Stomach (tissue), 9 donors: Measurements from ENCODE around the gene HSF4. TPM values are rescaled to one million over a fixed set of nuclear protein-coding genes. Genes with fewer than 3 reads are reported as not detected.
A peak's percentile ranks its signal among the peaks of the same experiment; 100 is the strongest.

Source experiments
- DNase-seq, 2 donors: peaks; one replicate each; pipeline versions ENCODE4 v3.0.0 to v3.0.0-alpha.2; 2013 to 2019
- H3K27ac ChIP-seq, 5 donors: fragments of 200-600 bp in 4 of 5; sonication (generic) in 4 of 5; one replicate each; pipeline ENCODE4 v1.5.1; 2013 to 2019; ENCODE audit warnings: mild to moderate bottlenecking in 1 of 5, moderate library complexity in 1 of 5
- H3K27me3 ChIP-seq, 3 donors: fragments of 200-600 bp; sonication (generic); one replicate each; pipeline ENCODE4 v1.5.1; 2017 to 2019; ENCODE audit warnings: mixed run types in 1 of 3
- H3K36me3 ChIP-seq, 4 donors: fragments of 200-600 bp; sonication (generic); 1 replicate in 3 of 4; 2 replicates in 1 of 4; pipeline ENCODE4 v1.5.1; 2016 to 2019
- H3K4me1 ChIP-seq, 4 donors: fragments of 200-600 bp; sonication (generic); one replicate each; pipeline ENCODE4 v1.5.1; 2016 to 2019
- H3K4me3 ChIP-seq, 4 donors: fragments of 200-600 bp; sonication (generic) in 3 of 4; one replicate each; pipeline ENCODE4 v1.5.1; 2016 to 2019; ENCODE audit warnings: mild to moderate bottlenecking in 1 of 4
- H3K9me3 ChIP-seq, 4 donors: fragments of 200-600 bp; sonication (generic); one replicate each; pipeline ENCODE4 v1.5.1; 2016 to 2019
- CTCF ChIP-seq, 7 experiments: fragments of 450-650 bp in 4 of 7; fragments of 200-600 bp in 3 of 7; sonication (generic) in 3 of 7; IDR thresholded peaks; one replicate each; pipeline ENCODE4 v1.5.1; 2016 to 2019; ENCODE audit warnings: antibody characterized with exemption in 7 of 7, control low read depth in 2 of 7, mild to moderate bottlenecking in 1 of 7
- EP300 ChIP-seq: sonication (generic); formaldehyde crosslinking; IDR thresholded peaks from one replicate; pipeline ENCODE4 v1.6.1; 2017; ENCODE audit warnings: antibody characterized with exemption
- POLR2A ChIP-seq, 4 donors: fragments of 450-650 bp; IDR thresholded peaks; one replicate each; pipeline ENCODE4 v1.6.1; 2016; ENCODE audit warnings: antibody characterized with exemption in 4 of 4, control low read depth in 2 of 4, mild to moderate bottlenecking in 1 of 4, moderate library complexity in 1 of 4
- POLR2AphosphoS5 ChIP-seq, 3 donors: sonication (generic); formaldehyde crosslinking; IDR thresholded peaks; one replicate each; pipeline ENCODE4 v1.6.1; 2016; ENCODE audit warnings: antibody characterized with exemption in 3 of 3
- WGBS, 5 donors: extraction: QIAGEN DNeasy Blood & Tissue Kit in 3 of 5; methylation state at CpG; one replicate each; pipeline versions ENCODE4 v1.1.5 to v1.1.7; 2013 to 2018; 5-methylcytosine and 5-hydroxymethylcytosine counted together
- intact Hi-C: fragments of 100-400 bp; cut with DNase I; formaldehyde crosslinking; loops from one replicate; pipeline ENCODE4 v1.15.1; 2023; ENCODE audit warnings: low total_unique reads
- polyA plus RNA-seq, 3 donors: library from polyadenylated mRNA; stranded (reverse); fragments of 200-250 nt; gene quantifications; one replicate each; pipeline ENCODE4 v1.2.3, GENCODE V29; 2013
- total RNA-seq, 5 donors: library from RNA; depleted of rRNA; stranded (reverse); fragments of >200 nt; gene quantifications; one replicate each; pipeline versions ENCODE4 v1.1.0 to v1.2.3, GENCODE V29; 2014 to 2016
- donor health status: healthy with polysubstance abuse.
- donor health status: Bipolar disorder and iron deficiency.
- donor health status: healthy.

HSF4 gene
- total and polyA plus RNA-seq, 8 donors = 9.5 to 630 (median 32.2) TPM

- peak; percentile 68 to 76 for DNase-seq
These were observed 33.7 kb downstream of the HSF4 start for GRCh38 chr16:67198238-67198734.

GRCh38 chr16:67199011-67199807 lies 34.7 kb downstream of the HSF4 start, which contains the start of gene ELMO3:
Gene ELMO3 (plus strand): TSS chr16:67199131. CDS start chr16:67199327, 196 bp downstream.
- peak within 1 kb of the TSS; percentile 77 to 90 (median 84) for H3K27ac ChIP-seq
- intact Hi-C loops = no loop called here
- H3K36me3 ChIP-seq = peaks cover 69 to 99% (median 83%) of the 10 kb centered on the region in 4 donors
- peak within 1 kb of the TSS; percentile 38 to 61 (median 46) for H3K4me3 ChIP-seq
- 24 to 58% (median 32%) methylated on average over 20 to 61 of the region's 61 CpGs for WGBS, 5 donors
- TF ChIP-seq POLR2AphosphoS5 (IDR thresholded peaks at IDR 0.05) (peak in 2 of 3 donors; percentile 91 to 92), POLR2A (IDR thresholded peaks at IDR 0.05) (peak in 1 of 4 donors; percentile 47), CTCF (IDR thresholded peaks at IDR 0.05) (peak in 4 of 7 experiments; percentile 9 to 41 (median 31)), EP300 (no peak)
- H3K9me3 ChIP-seq = no peaks in the 10 kb centered on the region
- H3K4me1 ChIP-seq = peaks cover 15 to 54% (median 35%) of the 10 kb centered on the region in 4 donors
- no peaks in the 10 kb centered on the region for H3K27me3 ChIP-seq
- DNase-seq = peak; percentile 86 to 90

More at GRCh38 chr16:67198238-67198734, 33.7 kb downstream of the HSF4 start:
- H3K4me1 ChIP-seq = peaks cover 22 to 64% (median 45%) of the 10 kb centered on the region in 4 donors
- TF ChIP-seq POLR2A (IDR thresholded peaks at IDR 0.05) = no peak
- no peak for TF ChIP-seq EP300
- peak in 1 of 3 donors; percentile 15 for TF ChIP-seq POLR2AphosphoS5 (IDR thresholded peaks at IDR 0.05)
- TF ChIP-seq CTCF (IDR thresholded peaks at IDR 0.05) = peak in 5 of 7 experiments; percentile 28 to 71 (median 64)
- peak overlapping the region; percentile 62 to 88 (median 83) for H3K27ac ChIP-seq
- peak overlapping the region in 1 of 4 donors; percentile 61 for H3K4me3 ChIP-seq
- 31 to 42% (median 41%) methylated on average over 8 to 12 of the region's 12 CpGs for WGBS, 5 donors
- peaks cover 63 to 99% (median 81%) of the 10 kb centered on the region in 4 donors for H3K36me3 ChIP-seq
- intact Hi-C loops = no loop called here
- no peaks in the 10 kb centered on the region for H3K27me3 ChIP-seq
- no peaks in the 10 kb centered on the region for H3K9me3 ChIP-seq

- Histone ChIP-seq H3K36me3 (peaks cover 63 to 99% (median 83%) of the 10 kb centered on the region in 4 donors), H3K9me3 (no peaks in the 10 kb centered on the region), H3K27me3 (no peaks in the 10 kb centered on the region), H3K4me1 (peaks cover 15 to 48% (median 31%) of the 10 kb centered on the region in 4 donors), H3K27ac (peak overlapping the region; percentile 77 to 90 (median 84)), H3K4me3 (peak overlapping the region; percentile 38 to 61 (median 46))
- peak in 1 of 2 donors; percentile 59 for DNase-seq
- TF ChIP-seq EP300 (no peak), CTCF (IDR thresholded peaks at IDR 0.05) (peak in 1 of 7 experiments; percentile 4), POLR2AphosphoS5 (IDR thresholded peaks at IDR 0.05) (no peak), POLR2A (IDR thresholded peaks at IDR 0.05) (no peak)
- intact Hi-C loops = no loop called here
- 27 to 52% (median 33%) methylated on average over 19 to 22 of the region's 22 CpGs for WGBS, 5 donors
These were observed 35.3 kb downstream of the HSF4 start for GRCh38 chr16:67199808-67200198.

- TF ChIP-seq CTCF (IDR thresholded peaks at IDR 0.05) = no peak
- TF ChIP-seq POLR2A (IDR thresholded peaks at IDR 0.05) = no peak
- no peak for TF ChIP-seq EP300
- TF ChIP-seq POLR2AphosphoS5 (IDR thresholded peaks at IDR 0.05) = no peak
- Histone ChIP-seq H3K4me3 (peak overlapping the region in 1 of 4 donors; percentile 61), H3K27ac (peak overlapping the region in 1 of 5 donors; percentile 83), H3K9me3 (no peaks in the 10 kb centered on the region), H3K36me3 (peaks cover 56 to 97% (median 76%) of the 10 kb centered on the region in 4 donors), H3K4me1 (peaks cover 15 to 42% (median 31%) of the 10 kb centered on the region in 4 donors), H3K27me3 (no peaks in the 10 kb centered on the region)
- 88 to 100% (median 91%) methylated on average over 2 to 8 of the region's 8 CpGs for WGBS, 5 donors
- DNase-seq = no peak
- intact Hi-C loops = no loop called here
These were observed 35.9 kb downstream of the HSF4 start for GRCh38 chr16:67200491-67200890.
